LHCN-M2 (cell line): ENCODE data around the gene FAM20B. TPM values are rescaled to one million over a fixed set of nuclear protein-coding genes. Genes with fewer than 3 reads are reported as not detected.
"Not testable (repeated sequence)": the region's sequence is repeated elsewhere in the genome, so short reads cannot be mapped to it uniquely, and the experiment has no call there.

Experiments used
- DNase-seq: peaks from one replicate; pipeline ENCODE4 v3.0.0-alpha.2; 2012; ENCODE audit warnings: low read depth
- total RNA-seq: library from RNA; depleted of rRNA; stranded (reverse); fragments of >200 nt; gene quantifications from 2 replicates; pipeline ENCODE4 v1.2.3, GENCODE V29; 2014

The FAM20B gene
- total RNA-seq, 1 experiment from 2014 or later, result 37.0 TPM

GRCh38 chr1:179023946-179024650 is 1.6 kb upstream of the FAM20B start:
- DNase-seq, result no peak

- peak; percentile 63 for DNase-seq
These were observed 500 bp downstream of the FAM20B start for GRCh38 chr1:179025975-179026812.

- no peak for DNase-seq
These were observed 1.3 kb downstream of the FAM20B start for GRCh38 chr1:179026813-179027669.

GRCh38 chr1:179029321-179029759 is 3.6 kb downstream of the FAM20B start:
- DNase-seq, result no peak

- no peak for DNase-seq
These were observed 4.4 kb downstream of the FAM20B start for GRCh38 chr1:179030130-179030529.

GRCh38 chr1:179030683-179031082 is 5.0 kb downstream of the FAM20B start:
- no peak for DNase-seq

- DNase-seq, result no peak
These were observed 5.6 kb downstream of the FAM20B start for GRCh38 chr1:179031284-179031683.

GRCh38 chr1:179031855-179032513 is 6.3 kb downstream of the FAM20B start:
- DNase-seq, result peak; percentile 48

GRCh38 chr1:179034720-179035119 is 9.0 kb downstream of the FAM20B start:
- peak; percentile 25 for DNase-seq

- DNase-seq, result peak; percentile 61
These were observed 11.3 kb downstream of the FAM20B start for GRCh38 chr1:179036844-179037465.

GRCh38 chr1:179038528-179039281 is 13.0 kb downstream of the FAM20B start:
- no peak for DNase-seq

- not testable (repeated sequence) for DNase-seq
These were observed 13.9 kb downstream of the FAM20B start for GRCh38 chr1:179039502-179040174.

- not testable (repeated sequence) for DNase-seq
These were observed 14.5 kb downstream of the FAM20B start for GRCh38 chr1:179040175-179040551.

- DNase-seq, result no peak
These were observed 16.4 kb downstream of the FAM20B start for GRCh38 chr1:179042087-179042486.

GRCh38 chr1:179042700-179043099 is 17.0 kb downstream of the FAM20B start:
- no peak for DNase-seq

GRCh38 chr1:179043266-179043665 is 17.6 kb downstream of the FAM20B start:
- DNase-seq, result peak; percentile 49

GRCh38 chr1:179043907-179044306 is 18.2 kb downstream of the FAM20B start:
- DNase-seq, result no peak

- DNase-seq, result no peak
These were observed 21.3 kb downstream of the FAM20B start for GRCh38 chr1:179046808-179047635.

- DNase-seq, result no peak
These were observed 21.9 kb downstream of the FAM20B start for GRCh38 chr1:179047636-179047997.
